ENCODE data around the gene MSI2.

Gene MSI2

GRCh38 chr17:57721967-57722703 lies 465.8 kb downstream of the MSI2 start:
- no peak for DNase-seq (ENCODE audit: low read depth)

- no peak for DNase-seq (ENCODE audit: low read depth)
Measured at GRCh38 chr17:57722704-57723043, 466.4 kb downstream of the MSI2 start.

- no peak for DNase-seq (ENCODE audit: low read depth)
Measured at GRCh38 chr17:57723427-57724025, 467.2 kb downstream of the MSI2 start.

- DNase-seq (ENCODE audit: low read depth), result no peak
Measured at GRCh38 chr17:57724026-57724728, 467.9 kb downstream of the MSI2 start.

- no peak for DNase-seq (ENCODE audit: low read depth)
Measured at GRCh38 chr17:57724729-57725125, 468.4 kb downstream of the MSI2 start.

- no peak for DNase-seq (ENCODE audit: low read depth)
Measured at GRCh38 chr17:57726213-57726790, 470.0 kb downstream of the MSI2 start.

- DNase-seq (ENCODE audit: low read depth), result no peak
Measured at GRCh38 chr17:57726838-57727237, 470.5 kb downstream of the MSI2 start.

- no peak for DNase-seq (ENCODE audit: low read depth)
Measured at GRCh38 chr17:57727630-57728175, 471.4 kb downstream of the MSI2 start.

- no peak for DNase-seq (ENCODE audit: low read depth)
Measured at GRCh38 chr17:57730026-57730701, 473.8 kb downstream of the MSI2 start.

GRCh38 chr17:57732062-57732461 lies 475.7 kb downstream of the MSI2 start:
- DNase-seq (ENCODE audit: low read depth), result no peak

GRCh38 chr17:57733085-57733484 lies 476.8 kb downstream of the MSI2 start:
- no peak for DNase-seq (ENCODE audit: low read depth)
